Karpas-422 (cell line): ENCODE measurements around the gene RIPOR3. TPM values are rescaled to one million over a fixed set of nuclear protein-coding genes. Genes with fewer than 3 reads are reported as not detected.

Experiments
- DNase-seq: peaks from one replicate; pipeline ENCODE4 v3.0.0-alpha.2; 2015
- H2AFZ ChIP-seq: fragments of 200-600 bp; sonication (generic); 2 replicates; pipeline ENCODE4 v1.6.1; 2014; ENCODE audit warnings: antibody characterized with exemption, low read length, mixed read lengths
- H3K27ac ChIP-seq: fragments of 200-600 bp; sonication (generic); 2 replicates; pipeline ENCODE4 v1.5.1; 2014; ENCODE audit warnings: mild to moderate bottlenecking, low read length, moderate library complexity
- H3K27me3 ChIP-seq: fragments of 200-600 bp; sonication (generic); 2 replicates; pipeline ENCODE4 v1.6.1; 2014; ENCODE audit warnings: low read length, mixed read lengths
- H3K36me3 ChIP-seq: fragments of 200-600 bp; sonication (generic); 2 replicates; pipeline ENCODE4 v1.6.1; 2014; ENCODE audit warnings: low read length, mixed read lengths; ENCODE audit not compliant: insufficient read depth
- H3K4me1 ChIP-seq: fragments of 200-600 bp; sonication (generic); 2 replicates; pipeline ENCODE4 v1.6.1; 2014; ENCODE audit warnings: mild to moderate bottlenecking, low read length, mixed read lengths
- H3K4me2 ChIP-seq: fragments of 200-600 bp; sonication (generic); 2 replicates; pipeline ENCODE4 v1.6.1; 2014; ENCODE audit warnings: low read length, low read depth, mild to moderate bottlenecking; ENCODE audit not compliant: poor library complexity, severe bottlenecking
- H3K4me3 ChIP-seq: fragments of 200-600 bp; sonication (generic); 2 replicates; pipeline ENCODE4 v1.5.1; 2014; ENCODE audit warnings: mild to moderate bottlenecking, antibody characterized with exemption, low read length, mixed read lengths
- H3K79me2 ChIP-seq: fragments of 200-600 bp; sonication (generic); 2 replicates; pipeline ENCODE4 v1.6.1; 2014; ENCODE audit warnings: mild to moderate bottlenecking, low read length, mixed read lengths
- H3K9ac ChIP-seq: fragments of 200-600 bp; sonication (generic); 2 replicates; pipeline ENCODE4 v1.6.0; 2014; ENCODE audit warnings: low read length
- H3K9me2 ChIP-seq: fragments of 200-600 bp; sonication (generic), shearing (Covaris generic); replicated peaks from 2 replicates; pipeline ENCODE4 v1.6.0; 2014; ENCODE audit warnings: mild to moderate bottlenecking, low read length, moderate library complexity; ENCODE audit not compliant: insufficient read depth
- H3K9me3 ChIP-seq: fragments of 300-700, 200-600 bp; sonication (generic); 2 replicates; pipeline ENCODE4 v1.6.1; 2014; ENCODE audit warnings: low read length, mixed read lengths
- H4K20me1 ChIP-seq: fragments of 200-600 bp; sonication (generic); 2 replicates; pipeline ENCODE4 v1.6.1; 2014; ENCODE audit warnings: mild to moderate bottlenecking, antibody characterized with exemption, low read length, low read depth; ENCODE audit not compliant: insufficient read depth
- total RNA-seq: library from RNA; depleted of rRNA; stranded (reverse); fragments of >200 nt; shearing (Covaris generic); gene quantifications from 2 replicates; pipeline ENCODE4 v1.2.3, GENCODE V29; 2014; ENCODE audit warnings: low replicate concordance

Gene RIPOR3
- total RNA-seq, 1 experiment from 2014 or later, result not detected

- Histone ChIP-seq H3K27me3 (no peaks in the 10 kb centered on the region), H4K20me1 (0 out of 2 replicates have a peak, but pooled peaks cover 3% of the 10 kb centered on the region), H3K27ac (no peak overlapping the region)
These were observed 125.5 kb downstream of the RIPOR3 start for GRCh38 chr20:50565871-50566270.

GRCh38 chr20:50565383-50565782 is 126.0 kb downstream of the RIPOR3 start:
- Histone ChIP-seq H3K4me1 (no peaks in the 10 kb centered on the region), H3K27me3 (no peaks in the 10 kb centered on the region), H3K79me2 (no peaks in the 10 kb centered on the region), H2AFZ (no peak overlapping the region), H3K4me2 (no peak overlapping the region), H4K20me1 (0 out of 2 replicates have a peak, but pooled peaks cover 3% of the 10 kb centered on the region), H3K36me3 (no peaks in the 10 kb centered on the region), H3K9ac (no peak overlapping the region), H3K9me2 (no peaks in the 10 kb centered on the region), H3K4me3 (no peak overlapping the region), H3K27ac (no peak overlapping the region), H3K9me3 (no peaks in the 10 kb centered on the region)
- DNase-seq, result no peak

More at GRCh38 chr20:50565871-50566270, 125.5 kb downstream of the RIPOR3 start:
- no peak overlapping the region for H3K4me3 ChIP-seq
- no peaks in the 10 kb centered on the region for H3K4me1 ChIP-seq
- no peaks in the 10 kb centered on the region for H3K9me3 ChIP-seq
- H3K9ac ChIP-seq, result no peak overlapping the region
- no peaks in the 10 kb centered on the region for H3K9me2 ChIP-seq
- no peaks in the 10 kb centered on the region for H3K79me2 ChIP-seq
- H2AFZ ChIP-seq, result no peak overlapping the region
- no peak overlapping the region for H3K4me2 ChIP-seq
- DNase-seq, result no peak
- H3K36me3 ChIP-seq, result no peaks in the 10 kb centered on the region

GRCh38 chr20:50563133-50563944 is 128.0 kb downstream of the RIPOR3 start:
- H3K4me2 ChIP-seq, result no peak overlapping the region
- no peaks in the 10 kb centered on the region for H3K9me2 ChIP-seq
- no peak overlapping the region for H3K4me3 ChIP-seq
- no peak for DNase-seq
- no peaks in the 10 kb centered on the region for H3K4me1 ChIP-seq
- H3K27ac ChIP-seq, result no peak overlapping the region
- no peaks in the 10 kb centered on the region for H3K79me2 ChIP-seq
- no peak overlapping the region for H3K9ac ChIP-seq
- H3K36me3 ChIP-seq, result no peaks in the 10 kb centered on the region
- H2AFZ ChIP-seq, result no peak overlapping the region
- H3K9me3 ChIP-seq, result no peaks in the 10 kb centered on the region
- no peaks in the 10 kb centered on the region for H3K27me3 ChIP-seq
- peaks cover 2% of the 10 kb centered on the region; the same call in 1 of the 2 replicates for H4K20me1 ChIP-seq

GRCh38 chr20:50562262-50562701 is 129.1 kb downstream of the RIPOR3 start:
- no peak overlapping the region for H2AFZ ChIP-seq
- H3K27me3 ChIP-seq, result no peaks in the 10 kb centered on the region
- H3K9me3 ChIP-seq, result no peaks in the 10 kb centered on the region
- H3K9me2 ChIP-seq, result no peaks in the 10 kb centered on the region
- no peak overlapping the region for H3K4me2 ChIP-seq
- DNase-seq, result no peak
- H3K79me2 ChIP-seq, result no peaks in the 10 kb centered on the region
- no peaks in the 10 kb centered on the region for H3K36me3 ChIP-seq
- no peak overlapping the region for H3K27ac ChIP-seq
- no peak overlapping the region for H3K9ac ChIP-seq
- H4K20me1 ChIP-seq, result peaks cover 7% of the 10 kb centered on the region; the same call in 1 of the 2 replicates
- H3K4me3 ChIP-seq, result no peak overlapping the region
- H3K4me1 ChIP-seq, result no peaks in the 10 kb centered on the region

GRCh38 chr20:50561379-50562078 is 129.8 kb downstream of the RIPOR3 start:
- Histone ChIP-seq H2AFZ (no peak overlapping the region), H3K27me3 (no peaks in the 10 kb centered on the region), H3K9me2 (no peaks in the 10 kb centered on the region), H3K4me1 (no peaks in the 10 kb centered on the region), H3K4me2 (no peak overlapping the region), H3K9ac (no peak overlapping the region), H4K20me1 (peaks cover 7% of the 10 kb centered on the region; the same call in 1 of the 2 replicates), H3K4me3 (no peak overlapping the region), H3K79me2 (no peaks in the 10 kb centered on the region), H3K27ac (no peak overlapping the region), H3K9me3 (no peaks in the 10 kb centered on the region), H3K36me3 (no peaks in the 10 kb centered on the region)
- no peak for DNase-seq

GRCh38 chr20:50560867-50561266 is 130.5 kb downstream of the RIPOR3 start:
- no peak overlapping the region for H3K27ac ChIP-seq

GRCh38 chr20:50559856-50560638 is 131.3 kb downstream of the RIPOR3 start:
- H3K4me1 ChIP-seq, result no peaks in the 10 kb centered on the region
- DNase-seq, result no peak
- H3K9me2 ChIP-seq, result no peaks in the 10 kb centered on the region
- H3K79me2 ChIP-seq, result no peaks in the 10 kb centered on the region
- H4K20me1 ChIP-seq, result peaks cover 15% of the 10 kb centered on the region; the same call in 1 of the 2 replicates
- no peaks in the 10 kb centered on the region for H3K27me3 ChIP-seq
- no peak overlapping the region for H3K9ac ChIP-seq
- H3K4me3 ChIP-seq, result no peak overlapping the region
- no peak overlapping the region for H2AFZ ChIP-seq
- no peak overlapping the region for H3K4me2 ChIP-seq
- no peaks in the 10 kb centered on the region for H3K36me3 ChIP-seq
- H3K27ac ChIP-seq, result no peak overlapping the region
- H3K9me3 ChIP-seq, result no peaks in the 10 kb centered on the region

More at GRCh38 chr20:50560867-50561266, 130.5 kb downstream of the RIPOR3 start:
- Histone ChIP-seq H3K79me2 (no peaks in the 10 kb centered on the region), H3K9me2 (no peaks in the 10 kb centered on the region), H3K4me2 (no peak overlapping the region), H3K4me3 (no peak overlapping the region), H4K20me1 (peaks cover 12% of the 10 kb centered on the region; the same call in 1 of the 2 replicates), H2AFZ (no peak overlapping the region), H3K9me3 (no peaks in the 10 kb centered on the region), H3K9ac (no peak overlapping the region), H3K27me3 (no peaks in the 10 kb centered on the region), H3K36me3 (no peaks in the 10 kb centered on the region), H3K4me1 (no peaks in the 10 kb centered on the region)
- DNase-seq, result no peak
